Activated naive CD4-positive, alpha-beta T cell treated with anti-CD3 and anti-CD28 coated beads for 36 hours (primary cell): ENCODE data around the gene SLF1. TPM values are rescaled to one million over a fixed set of nuclear protein-coding genes. Genes with fewer than 3 reads are reported as not detected.

ENCODE experiments used
- CTCF ChIA-PET: fragments of 350-600 bp; sonication (Branson Sonifier 250); formaldehyde crosslinking; loops from one replicate; lab custom pipeline; 2021; ENCODE audit warnings: antibody characterized with exemption; lab: Charles Lee
- DNase-seq: peaks from one replicate; pipeline ENCODE4 v3.0.0-alpha.2; 2020
- H3K27ac Mint-ChIP-seq: one replicate; pipeline ENCODE4 v1.8.0; 2021; ENCODE audit warnings: mild to moderate bottlenecking, mixed read lengths
- H3K27me3 Mint-ChIP-seq: one replicate; pipeline ENCODE4 v1.8.0; 2021; ENCODE audit warnings: low read depth, mixed read lengths
- H3K36me3 Mint-ChIP-seq: one replicate; pipeline ENCODE4 v1.8.0; 2021; ENCODE audit warnings: low read depth, mixed read lengths
- H3K4me1 Mint-ChIP-seq: one replicate; pipeline ENCODE4 v1.8.0; 2021; ENCODE audit warnings: low read depth, mixed read lengths
- H3K4me3 Mint-ChIP-seq: one replicate; pipeline ENCODE4 v1.8.0; 2021; ENCODE audit warnings: mild to moderate bottlenecking, moderate library complexity, mixed read lengths
- H3K9me3 Mint-ChIP-seq: one replicate; pipeline ENCODE4 v1.8.0; 2021; ENCODE audit warnings: mixed read lengths
- intact Hi-C: fragments of 100-400 bp; cut with micrococcal nuclease; formaldehyde crosslinking; loops from one replicate; pipeline ENCODE4 v1.15.1; 2023
- total RNA-seq, 2 experiments: library from RNA; stranded (reverse); gene quantifications; one replicate each; pipeline ENCODE4 v1.2.3, GENCODE V29; 2021

Gene SLF1
- total RNA-seq, 2 experiments from 2014 or later, result 12.4 to 12.8 TPM

GRCh38 chr5:94694671-94695070, 76.2 kb downstream of the SLF1 start:
- intact Hi-C loops, result no loop called here
- Mint-ChIP-seq H3K27me3 (no peaks in the 10 kb centered on the region), H3K36me3 (peaks cover 8% of the 10 kb centered on the region), H3K9me3 (no peaks in the 10 kb centered on the region), H3K27ac (no peak overlapping the region), H3K4me3 (no peak overlapping the region), H3K4me1 (no peaks in the 10 kb centered on the region)
- CTCF ChIA-PET, result no interaction called here
- no peak for DNase-seq

GRCh38 chr5:94698197-94698596, 79.7 kb downstream of the SLF1 start:
- no peak overlapping the region for H3K4me3 Mint-ChIP-seq
- CTCF ChIA-PET, result interaction anchor here (0.6 kb wide), 1 partner anchor 1021 kb away, joined by 4 read pairs; no protein-coding TSS in a partner anchor
- intact Hi-C loops, result no loop called here
- H3K4me1 Mint-ChIP-seq, result peaks cover 4% of the 10 kb centered on the region
- no peaks in the 10 kb centered on the region for H3K9me3 Mint-ChIP-seq
- no peak for DNase-seq
- H3K27ac Mint-ChIP-seq, result no peak overlapping the region
- H3K27me3 Mint-ChIP-seq, result no peaks in the 10 kb centered on the region
- peaks cover 2% of the 10 kb centered on the region for H3K36me3 Mint-ChIP-seq

GRCh38 chr5:94699562-94699961, 81.1 kb downstream of the SLF1 start:
- Mint-ChIP-seq H3K9me3 (no peaks in the 10 kb centered on the region), H3K36me3 (peaks cover 2% of the 10 kb centered on the region), H3K4me1 (peaks cover 4% of the 10 kb centered on the region), H3K4me3 (no peak overlapping the region), H3K27me3 (no peaks in the 10 kb centered on the region), H3K27ac (no peak overlapping the region)
- DNase-seq, result no peak
- intact Hi-C loops, result no loop called here
- CTCF ChIA-PET, result no interaction called here

- no peaks in the 10 kb centered on the region for H3K27me3 Mint-ChIP-seq
- intact Hi-C loops, result loop anchor here (2.0 kb wide), 1 partner anchor 92 kb away; no protein-coding TSS in a partner anchor
- no peak for DNase-seq
- peaks cover 2% of the 10 kb centered on the region for H3K36me3 Mint-ChIP-seq
- CTCF ChIA-PET, result no interaction called here
- H3K4me3 Mint-ChIP-seq, result no peak overlapping the region
- H3K4me1 Mint-ChIP-seq, result peaks cover 4% of the 10 kb centered on the region
- no peak overlapping the region for H3K27ac Mint-ChIP-seq
- no peaks in the 10 kb centered on the region for H3K9me3 Mint-ChIP-seq
Observed at GRCh38 chr5:94700592-94700991, 82.1 kb downstream of the SLF1 start.

GRCh38 chr5:94702729-94703128, 84.3 kb downstream of the SLF1 start:
- CTCF ChIA-PET, result interaction anchor here (0.6 kb wide), 2 partner anchors 36 to 581 kb away, joined by 3 read pairs; no protein-coding TSS in a partner anchor
- no peak for DNase-seq
- H3K27me3 Mint-ChIP-seq, result no peaks in the 10 kb centered on the region
- peaks cover 4% of the 10 kb centered on the region for H3K4me1 Mint-ChIP-seq
- H3K36me3 Mint-ChIP-seq, result peaks cover 2% of the 10 kb centered on the region
- no peak overlapping the region for H3K27ac Mint-ChIP-seq
- H3K9me3 Mint-ChIP-seq, result no peaks in the 10 kb centered on the region
- intact Hi-C loops, result no loop called here
- no peak overlapping the region for H3K4me3 Mint-ChIP-seq

GRCh38 chr5:94705427-94705826, 87.0 kb downstream of the SLF1 start:
- no peaks in the 10 kb centered on the region for H3K9me3 Mint-ChIP-seq
- H3K4me3 Mint-ChIP-seq, result no peak overlapping the region
- DNase-seq, result no peak
- CTCF ChIA-PET, result interaction anchor here (0.7 kb wide), 1 partner anchor 160 kb away, joined by 3 read pairs; no protein-coding TSS in a partner anchor
- no peaks in the 10 kb centered on the region for H3K27me3 Mint-ChIP-seq
- H3K27ac Mint-ChIP-seq, result no peak overlapping the region
- intact Hi-C loops, result no loop called here
- H3K4me1 Mint-ChIP-seq, result peaks cover 3% of the 10 kb centered on the region
- peaks cover 8% of the 10 kb centered on the region for H3K36me3 Mint-ChIP-seq

- DNase-seq, result no peak
- CTCF ChIA-PET, result no interaction called here
- Mint-ChIP-seq H3K4me3 (no peak overlapping the region), H3K4me1 (no peaks in the 10 kb centered on the region), H3K9me3 (no peaks in the 10 kb centered on the region), H3K27me3 (no peaks in the 10 kb centered on the region), H3K27ac (no peak overlapping the region), H3K36me3 (peaks cover 17% of the 10 kb centered on the region)
- intact Hi-C loops, result no loop called here
Observed at GRCh38 chr5:94707359-94707758, 88.9 kb downstream of the SLF1 start.

GRCh38 chr5:94709277-94709676, 90.8 kb downstream of the SLF1 start:
- Mint-ChIP-seq H3K4me3 (no peak overlapping the region), H3K27ac (no peak overlapping the region), H3K36me3 (peaks cover 19% of the 10 kb centered on the region), H3K4me1 (no peaks in the 10 kb centered on the region), H3K9me3 (no peaks in the 10 kb centered on the region), H3K27me3 (no peaks in the 10 kb centered on the region)
- intact Hi-C loops, result no loop called here
- CTCF ChIA-PET, result interaction anchor here (0.9 kb wide), 1 partner anchor 28 kb away, joined by 3 read pairs; no protein-coding TSS in a partner anchor
- no peak for DNase-seq

GRCh38 chr5:94711785-94712184, 93.3 kb downstream of the SLF1 start:
- intact Hi-C loops, result no loop called here
- no peaks in the 10 kb centered on the region for H3K4me1 Mint-ChIP-seq
- CTCF ChIA-PET, result interaction anchor here (1.3 kb wide), 1 partner anchor 26 kb away, joined by 5 read pairs; no protein-coding TSS in a partner anchor
- H3K27ac Mint-ChIP-seq, result no peak overlapping the region
- no peak for DNase-seq
- no peak overlapping the region for H3K4me3 Mint-ChIP-seq
- H3K27me3 Mint-ChIP-seq, result no peaks in the 10 kb centered on the region
- peaks cover 19% of the 10 kb centered on the region for H3K36me3 Mint-ChIP-seq
- H3K9me3 Mint-ChIP-seq, result no peaks in the 10 kb centered on the region

GRCh38 chr5:94715768-94716167, 97.3 kb downstream of the SLF1 start:
- no peak for DNase-seq
- Mint-ChIP-seq H3K27me3 (no peaks in the 10 kb centered on the region), H3K4me3 (no peak overlapping the region), H3K27ac (no peak overlapping the region), H3K4me1 (no peaks in the 10 kb centered on the region), H3K36me3 (peaks cover 10% of the 10 kb centered on the region), H3K9me3 (no peaks in the 10 kb centered on the region)
- CTCF ChIA-PET, result interaction anchor here (0.6 to 0.8 kb wide), 2 partner anchors 22 to 1402 kb away, joined by 4 to 5 read pairs; no protein-coding TSS in a partner anchor
- intact Hi-C loops, result no loop called here

- no peak overlapping the region for H3K4me3 Mint-ChIP-seq
- no peak for DNase-seq
- no peaks in the 10 kb centered on the region for H3K9me3 Mint-ChIP-seq
- CTCF ChIA-PET, result no interaction called here
- no peaks in the 10 kb centered on the region for H3K36me3 Mint-ChIP-seq
- H3K27ac Mint-ChIP-seq, result no peak overlapping the region
- intact Hi-C loops, result no loop called here
- H3K4me1 Mint-ChIP-seq, result no peaks in the 10 kb centered on the region
- peaks cover 5% of the 10 kb centered on the region for H3K27me3 Mint-ChIP-seq
Observed at GRCh38 chr5:94725142-94725541, 106.7 kb downstream of the SLF1 start.

- no peaks in the 10 kb centered on the region for H3K9me3 Mint-ChIP-seq
- DNase-seq, result no peak
- intact Hi-C loops, result loop anchor here (10.0 kb wide), 2 partner anchors 337 to 537 kb away; no protein-coding TSS in a partner anchor
- H3K4me1 Mint-ChIP-seq, result no peaks in the 10 kb centered on the region
- H3K27me3 Mint-ChIP-seq, result no peaks in the 10 kb centered on the region
- H3K27ac Mint-ChIP-seq, result no peak overlapping the region
- H3K4me3 Mint-ChIP-seq, result no peak overlapping the region
- CTCF ChIA-PET, result interaction anchor here (0.6 kb wide), 1 partner anchor 196 kb away, joined by 3 read pairs; no protein-coding TSS in a partner anchor
- H3K36me3 Mint-ChIP-seq, result no peaks in the 10 kb centered on the region
Observed at GRCh38 chr5:94731471-94731870, 113.0 kb downstream of the SLF1 start.

GRCh38 chr5:94736498-94736897, 118.0 kb downstream of the SLF1 start:
- H3K27ac Mint-ChIP-seq, result no peak overlapping the region
- no peak for DNase-seq
- CTCF ChIA-PET, result interaction anchor here (0.6 to 2.5 kb wide), 4 partner anchors 10 to 1078 kb away, joined by 6 to 29 read pairs (median 10); no protein-coding TSS in a partner anchor
- H3K36me3 Mint-ChIP-seq, result no peaks in the 10 kb centered on the region
- no peaks in the 10 kb centered on the region for H3K27me3 Mint-ChIP-seq
- no peaks in the 10 kb centered on the region for H3K4me1 Mint-ChIP-seq
- no peak overlapping the region for H3K4me3 Mint-ChIP-seq
- intact Hi-C loops, result loop anchor here (5.0 to 10.0 kb wide), 3 partner anchors 342 to 934 kb away; no protein-coding TSS in a partner anchor
- H3K9me3 Mint-ChIP-seq, result no peaks in the 10 kb centered on the region
